Glutamatergic neuron (in vitro differentiated cells): ENCODE results near the gene GSTA1. TPM values are rescaled to one million over a fixed set of nuclear protein-coding genes. Genes with fewer than 3 reads are reported as not detected.
"Not testable (repeated sequence)": the region's sequence is repeated elsewhere in the genome, so short reads cannot be mapped to it uniquely, and the experiment has no call there.

Experiments
- DNase-seq: peaks from one replicate; pipeline ENCODE4 v3.0.0; 2022
- H3K27ac Mint-ChIP-seq: one replicate; pipeline ENCODE4 v1.8.0; 2020; ENCODE audit warnings: mild to moderate bottlenecking, mixed read lengths, inconsistent platforms; ENCODE audit not compliant: unreplicated experiment
- H3K27me3 Mint-ChIP-seq: one replicate; pipeline ENCODE4 v1.8.0; 2020; ENCODE audit warnings: mild to moderate bottlenecking, moderate library complexity, mixed read lengths, inconsistent platforms; ENCODE audit not compliant: unreplicated experiment
- H3K36me3 Mint-ChIP-seq: one replicate; pipeline ENCODE4 v1.8.0; 2020; ENCODE audit warnings: mild to moderate bottlenecking, mixed read lengths, inconsistent platforms; ENCODE audit not compliant: unreplicated experiment
- H3K4me1 Mint-ChIP-seq: one replicate; pipeline ENCODE4 v1.8.0; 2020; ENCODE audit warnings: mild to moderate bottlenecking, low read depth, mixed read lengths, inconsistent platforms; ENCODE audit not compliant: unreplicated experiment
- H3K4me3 Mint-ChIP-seq: one replicate; pipeline ENCODE4 v1.8.0; 2020; ENCODE audit warnings: mild to moderate bottlenecking, mixed read lengths, inconsistent platforms; ENCODE audit not compliant: unreplicated experiment
- H3K9me3 Mint-ChIP-seq: one replicate; pipeline ENCODE4 v1.8.0; 2020; ENCODE audit warnings: mild to moderate bottlenecking, moderate library complexity, mixed read lengths, inconsistent platforms; ENCODE audit not compliant: unreplicated experiment
- total RNA-seq: library from RNA; stranded (reverse); fragmentation: NEBNext Ultra II Directional; extraction: Animal tissue kit (Norgen Biotek cat#: 25700); gene quantifications from one replicate; pipeline ENCODE4 v1.2.1, GENCODE V29; 2021; ENCODE audit not compliant: unreplicated experiment
- TF ChIP-seq, protein P1 (sequence below): fragments of 200-600 bp; sonication (generic); IDR thresholded peaks from one replicate; pipeline ENCODE4 v1.5.0; 2021; ENCODE audit not compliant: partially characterized antibody, unreplicated experiment

GSTA1 gene
- total RNA-seq, 1 donor from 2014 or later: not detected

DNA sequence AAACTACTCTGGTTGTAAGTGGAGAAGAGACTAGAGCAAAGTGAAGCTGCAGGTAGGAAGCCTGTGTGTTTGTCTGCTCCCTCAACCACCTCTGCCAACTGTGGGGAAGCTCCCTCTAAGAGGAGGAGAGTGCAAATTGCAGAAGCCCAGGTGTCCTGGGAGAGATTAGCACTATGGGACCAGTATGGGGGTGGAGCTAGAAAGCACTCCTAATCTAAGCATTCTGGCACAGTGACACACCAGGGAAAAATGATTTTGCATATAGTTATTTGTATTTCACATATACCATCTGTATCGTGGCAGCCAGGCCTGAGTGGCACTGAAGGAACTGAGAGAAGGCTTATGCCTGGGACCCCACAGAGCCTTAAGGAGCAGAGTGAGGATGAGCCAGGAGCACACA lies 12.8 kb downstream of the GSTA1 start:
- Mint-ChIP-seq H3K36me3 (no peaks in the 10 kb centered on the region), H3K4me3 (no peak overlapping the region), H3K9me3 (no peaks in the 10 kb centered on the region), H3K4me1 (no peaks in the 10 kb centered on the region), H3K27ac (no peak overlapping the region), H3K27me3 (no peaks in the 10 kb centered on the region)
- TF ChIP-seq, protein P1, sequence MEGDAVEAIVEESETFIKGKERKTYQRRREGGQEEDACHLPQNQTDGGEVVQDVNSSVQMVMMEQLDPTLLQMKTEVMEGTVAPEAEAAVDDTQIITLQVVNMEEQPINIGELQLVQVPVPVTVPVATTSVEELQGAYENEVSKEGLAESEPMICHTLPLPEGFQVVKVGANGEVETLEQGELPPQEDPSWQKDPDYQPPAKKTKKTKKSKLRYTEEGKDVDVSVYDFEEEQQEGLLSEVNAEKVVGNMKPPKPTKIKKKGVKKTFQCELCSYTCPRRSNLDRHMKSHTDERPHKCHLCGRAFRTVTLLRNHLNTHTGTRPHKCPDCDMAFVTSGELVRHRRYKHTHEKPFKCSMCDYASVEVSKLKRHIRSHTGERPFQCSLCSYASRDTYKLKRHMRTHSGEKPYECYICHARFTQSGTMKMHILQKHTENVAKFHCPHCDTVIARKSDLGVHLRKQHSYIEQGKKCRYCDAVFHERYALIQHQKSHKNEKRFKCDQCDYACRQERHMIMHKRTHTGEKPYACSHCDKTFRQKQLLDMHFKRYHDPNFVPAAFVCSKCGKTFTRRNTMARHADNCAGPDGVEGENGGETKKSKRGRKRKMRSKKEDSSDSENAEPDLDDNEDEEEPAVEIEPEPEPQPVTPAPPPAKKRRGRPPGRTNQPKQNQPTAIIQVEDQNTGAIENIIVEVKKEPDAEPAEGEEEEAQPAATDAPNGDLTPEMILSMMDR: no peak
- no peak for DNase-seq

DNA sequence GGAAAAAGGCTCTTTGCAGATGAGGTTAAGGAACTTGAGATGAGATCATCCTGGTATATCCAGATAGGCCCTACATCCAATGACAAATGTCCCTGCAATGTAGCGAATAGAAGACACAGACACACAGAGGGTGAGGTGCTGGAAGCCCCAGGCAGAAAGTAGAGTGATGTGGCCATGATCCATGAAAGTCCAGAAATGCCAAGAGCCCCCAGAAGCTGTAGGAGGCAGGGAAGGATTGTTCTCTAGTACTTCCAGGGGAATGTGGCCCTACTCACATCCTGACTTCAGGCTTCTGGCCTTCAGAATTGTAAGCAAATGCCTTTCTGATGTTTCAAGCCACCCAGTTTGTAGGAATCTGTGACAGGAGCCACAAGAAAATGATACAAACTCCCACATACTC lies 14.0 kb downstream of the GSTA1 start:
- H3K4me3 Mint-ChIP-seq, H3K27ac Mint-ChIP-seq, H3K36me3 Mint-ChIP-seq: not testable (repeated sequence)

DNA sequence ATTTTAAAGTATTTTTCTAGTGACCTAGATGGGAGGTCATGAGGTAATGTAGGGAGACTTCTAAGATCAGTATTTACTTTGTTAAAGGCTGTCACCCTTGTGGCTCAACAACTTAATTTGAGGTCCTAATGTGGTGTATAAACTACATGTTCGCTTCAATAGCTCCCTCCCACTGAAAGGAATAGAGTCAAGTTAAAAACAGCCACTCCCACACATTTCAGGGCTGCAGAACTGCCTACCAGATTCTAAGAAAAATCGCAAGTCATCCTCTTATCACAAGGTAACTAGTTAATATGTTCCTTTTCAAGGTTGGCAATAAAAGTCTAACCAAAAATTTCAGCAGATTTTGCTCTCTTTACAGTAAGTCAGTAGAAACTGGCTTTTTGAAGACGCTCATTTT lies 15.1 kb downstream of the GSTA1 start:
- DNase-seq: no peak
- Mint-ChIP-seq H3K27me3 (no peaks in the 10 kb centered on the region), H3K9me3 (no peaks in the 10 kb centered on the region), H3K4me1 (no peaks in the 10 kb centered on the region), H3K36me3 (no peaks in the 10 kb centered on the region), H3K27ac (no peak overlapping the region), H3K4me3 (no peak overlapping the region)
- TF ChIP-seq, protein P1: no peak

More for the DNA sequence above, 14.0 kb downstream of the GSTA1 start:
- H3K9me3 Mint-ChIP-seq, H3K4me1 Mint-ChIP-seq, DNase-seq, H3K27me3 Mint-ChIP-seq: not testable (repeated sequence)

DNA sequence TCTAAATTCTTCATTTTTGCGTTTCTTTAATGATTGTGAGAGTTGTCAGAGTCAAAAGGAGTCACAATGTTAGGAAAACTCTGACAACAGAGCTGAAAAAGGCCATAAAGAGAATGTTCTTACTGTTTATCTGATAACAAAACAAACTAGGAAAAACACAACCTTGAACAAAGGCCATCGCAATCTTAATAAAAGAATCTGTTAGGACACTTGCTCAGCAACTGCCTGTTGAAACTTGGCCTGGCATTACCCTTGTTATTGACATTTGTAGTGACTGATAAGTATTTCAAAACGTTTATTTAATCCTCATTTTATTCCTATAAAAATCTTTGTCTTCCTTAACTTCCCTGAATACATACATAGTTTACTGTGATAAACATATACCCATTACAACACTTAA lies 15.7 kb downstream of the GSTA1 start:
- H3K27ac Mint-ChIP-seq: no peak overlapping the region
- H3K4me3 Mint-ChIP-seq: no peak overlapping the region
- no peaks in the 10 kb centered on the region for H3K27me3 Mint-ChIP-seq
- TF ChIP-seq, protein P1: no peak
- DNase-seq: no peak
- H3K36me3 Mint-ChIP-seq: no peaks in the 10 kb centered on the region
- no peaks in the 10 kb centered on the region for H3K9me3 Mint-ChIP-seq
- no peaks in the 10 kb centered on the region for H3K4me1 Mint-ChIP-seq

DNA sequence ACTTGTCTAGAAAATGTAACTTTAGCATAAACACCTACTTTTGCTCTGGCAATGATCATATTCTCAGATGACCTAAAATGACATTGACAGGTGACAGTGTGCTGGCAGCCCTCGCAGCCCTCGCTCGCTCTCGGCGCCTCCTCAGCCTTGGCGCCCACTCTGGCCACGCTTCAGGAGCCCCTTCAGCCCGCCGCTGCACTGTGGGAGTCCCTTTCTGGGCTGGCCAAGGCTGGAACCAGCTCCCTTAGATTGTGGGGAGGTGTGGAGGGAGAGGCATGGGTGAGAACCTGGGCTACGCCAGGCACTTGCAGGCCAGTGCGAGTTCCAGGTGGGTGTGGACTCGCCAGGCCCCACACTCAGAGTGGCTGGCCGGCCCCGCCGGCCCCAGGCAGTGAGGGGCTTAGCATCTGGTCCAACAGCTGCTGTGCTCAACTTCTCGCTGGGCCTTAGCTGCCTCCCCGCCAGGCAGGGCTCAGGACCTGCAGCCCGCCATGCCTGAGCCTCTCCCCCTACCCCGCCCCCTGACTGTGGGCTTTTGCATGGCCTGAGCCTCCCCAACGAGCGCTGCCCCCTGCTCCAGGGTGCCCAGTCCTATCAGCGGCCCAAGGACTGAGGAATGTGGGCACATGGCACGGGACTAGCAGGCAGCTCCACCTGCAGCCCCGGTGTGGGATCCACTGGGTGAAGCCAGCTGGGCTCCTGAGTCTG lies 17.2 kb downstream of the GSTA1 start:
- Mint-ChIP-seq H3K36me3 (no peaks in the 10 kb centered on the region), H3K27me3 (no peaks in the 10 kb centered on the region), H3K4me3 (no peak overlapping the region), H3K4me1 (no peaks in the 10 kb centered on the region), H3K9me3 (peaks cover 2% of the 10 kb centered on the region), H3K27ac (no peak overlapping the region)
- DNase-seq: no peak
- TF ChIP-seq, protein P1: no peak

DNA sequence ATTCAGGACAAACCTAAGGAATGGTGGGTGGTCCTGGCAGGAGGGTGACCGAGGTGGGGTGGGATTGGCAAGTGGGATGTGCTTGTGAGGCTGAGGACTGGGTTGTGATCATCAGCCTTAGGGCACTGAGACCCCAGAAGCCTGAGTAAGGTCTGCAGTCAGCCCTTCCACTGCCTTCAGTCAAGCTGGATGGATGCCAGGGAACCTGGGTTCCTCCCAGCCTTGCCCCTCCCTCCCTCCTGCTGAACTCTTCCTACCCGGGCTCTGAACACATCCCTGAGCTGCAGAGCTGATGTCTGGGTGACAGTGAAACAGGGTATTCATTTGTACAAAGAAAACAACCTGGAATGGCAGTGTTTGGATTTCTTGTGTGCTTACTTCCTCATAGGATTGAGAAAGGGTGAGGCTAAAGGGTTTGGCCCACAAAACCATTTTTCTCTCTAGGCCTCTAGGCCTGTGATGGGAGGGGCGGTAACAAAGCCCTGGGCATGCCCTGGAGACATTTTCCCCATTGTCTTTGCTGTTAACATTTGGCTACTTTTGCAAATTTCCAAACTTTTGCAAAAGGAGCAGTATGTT lies 20.8 kb downstream of the GSTA1 start:
- H3K27ac Mint-ChIP-seq, H3K36me3 Mint-ChIP-seq, H3K9me3 Mint-ChIP-seq, H3K4me3 Mint-ChIP-seq, H3K4me1 Mint-ChIP-seq, H3K27me3 Mint-ChIP-seq, DNase-seq: not testable (repeated sequence)

DNA sequence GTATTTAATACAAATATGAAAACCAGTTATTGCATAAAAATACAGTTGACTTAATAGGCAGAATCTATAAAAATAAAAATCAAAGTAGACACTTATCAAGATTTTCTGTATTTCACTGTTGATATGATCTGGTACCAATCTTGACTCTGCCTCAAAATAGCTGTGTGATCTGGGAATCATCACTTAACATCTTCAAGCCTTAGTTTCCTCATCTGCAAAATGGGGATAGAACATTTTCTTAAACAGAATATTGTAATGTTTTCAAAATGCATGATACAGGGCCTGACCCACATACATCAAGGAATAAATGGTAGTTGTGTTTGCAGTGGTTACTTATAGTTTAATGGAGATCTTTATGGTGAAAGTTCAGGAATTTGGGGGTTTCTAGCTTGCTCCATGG lies 21.4 kb downstream of the GSTA1 start:
- H3K9me3 Mint-ChIP-seq, H3K4me1 Mint-ChIP-seq, H3K36me3 Mint-ChIP-seq, H3K27ac Mint-ChIP-seq, H3K4me3 Mint-ChIP-seq, H3K27me3 Mint-ChIP-seq, DNase-seq: not testable (repeated sequence)
